HG03066 (cell line): ENCODE results near the gene S100Z.
A peak's percentile ranks its signal among the peaks of the same experiment; 100 is the strongest.
"Not testable (repeated sequence)": the region's sequence is repeated elsewhere in the genome, so short reads cannot be mapped to it uniquely, and the experiment has no call there.

Source experiments
- ATAC-seq: cut with Tn5 transposase; IDR thresholded peaks from one replicate; pipeline ENCODE4 v1.9.1; 2021; ENCODE audit warnings: low read depth; ENCODE audit not compliant: unreplicated experiment

The S100Z gene

DNA sequence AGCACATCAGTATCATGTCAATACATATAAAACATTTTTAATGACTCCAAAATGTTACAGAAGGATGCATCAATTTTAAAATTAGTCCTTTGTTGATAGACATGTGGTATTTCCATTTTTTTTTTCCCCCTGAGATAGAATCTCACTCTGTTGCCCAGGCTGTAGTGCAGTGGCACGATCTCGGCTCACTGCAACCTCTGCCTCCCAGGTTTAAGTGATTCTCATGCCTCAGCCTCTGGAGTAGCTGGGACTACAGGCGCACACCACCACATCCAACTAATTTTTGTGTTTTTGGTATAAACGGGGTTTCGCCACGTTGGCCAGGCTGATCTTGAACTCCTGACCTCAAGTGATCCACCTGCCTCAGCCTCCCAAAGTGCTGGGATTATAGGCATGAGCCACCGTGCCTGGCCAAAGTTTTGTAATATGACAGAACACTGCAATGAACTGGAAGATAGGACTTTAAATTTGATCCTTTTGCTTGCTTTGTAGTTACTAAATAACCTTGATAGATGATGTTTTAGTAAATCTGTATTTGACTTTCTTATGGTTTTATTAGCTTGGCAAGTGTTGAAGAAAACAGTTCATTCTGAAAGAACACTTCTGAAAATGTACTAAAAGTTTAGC lies 27.6 kb upstream of the S100Z start:
- ATAC-seq = not testable (repeated sequence)

- not testable (repeated sequence) for ATAC-seq
Measured at GRCh38 chr5:76826416-76826815, 23.4 kb upstream of the S100Z start.

- no peak for ATAC-seq
Measured at GRCh38 chr5:76831110-76831452, 18.7 kb upstream of the S100Z start.

DNA sequence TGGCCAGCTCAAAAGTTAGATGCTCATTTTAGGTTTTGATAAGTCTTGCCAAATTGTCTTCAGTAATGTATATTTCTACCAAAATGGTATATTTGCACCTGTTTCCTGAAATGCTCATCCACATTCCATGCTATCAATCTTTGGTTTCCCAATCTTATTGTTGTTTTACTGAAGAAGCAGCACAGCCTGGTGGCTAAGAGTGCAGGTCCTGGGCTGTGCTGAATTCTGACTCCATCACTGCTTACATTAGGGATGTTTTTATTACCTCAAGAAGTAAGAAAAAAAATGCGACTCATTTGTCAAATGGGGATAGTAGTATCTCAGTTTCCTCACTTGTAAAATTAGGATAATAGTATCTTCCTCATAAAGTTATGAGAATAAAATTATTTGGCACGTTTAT lies 13.6 kb upstream of the S100Z start:
- ATAC-seq = no peak

DNA sequence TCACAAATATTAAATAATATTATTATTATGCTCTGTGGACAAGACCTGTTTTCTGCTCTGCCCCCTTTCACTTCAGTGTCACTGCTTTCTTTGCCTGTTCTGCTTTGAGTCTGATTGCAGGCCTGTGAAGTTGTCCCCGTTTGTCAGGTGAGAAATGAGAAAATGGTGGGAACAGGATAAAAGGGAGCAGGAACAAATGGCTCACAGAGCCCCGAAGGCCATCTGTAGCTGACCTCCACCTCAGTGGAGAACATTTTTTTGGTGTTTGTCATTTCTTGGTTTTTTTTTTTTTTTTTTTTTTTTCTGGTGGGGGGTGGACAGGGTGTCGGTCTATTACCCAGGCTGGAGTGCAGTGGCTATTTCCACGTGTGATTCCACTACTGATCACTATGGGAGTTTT lies 13.2 kb upstream of the S100Z start:
- ATAC-seq = no peak

- no peak for ATAC-seq
Measured at GRCh38 chr5:76838481-76839261, 11.1 kb upstream of the S100Z start.

GRCh38 chr5:76841361-76841760 lies 8.5 kb upstream of the S100Z start:
- ATAC-seq = no peak

DNA sequence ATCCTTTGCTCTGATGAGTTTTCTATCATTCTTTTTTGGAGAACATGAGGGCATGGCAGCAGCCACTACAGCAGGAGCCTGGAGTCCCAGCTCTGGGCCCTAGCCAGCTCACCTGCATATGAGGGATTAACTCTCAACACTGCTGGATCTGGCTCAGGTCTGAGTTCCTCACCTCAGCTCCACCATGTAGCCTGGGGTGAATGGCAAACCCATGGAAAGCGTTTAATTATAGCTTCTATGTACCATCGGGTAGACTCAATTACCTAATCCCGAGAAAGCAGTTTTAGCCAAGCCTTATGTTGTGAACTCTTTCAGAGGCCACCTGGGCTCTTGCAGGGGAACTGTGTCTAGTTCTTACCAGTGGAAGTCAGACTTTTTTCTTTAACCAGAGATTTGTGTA lies 3.9 kb upstream of the S100Z start:
- no peak for ATAC-seq

DNA sequence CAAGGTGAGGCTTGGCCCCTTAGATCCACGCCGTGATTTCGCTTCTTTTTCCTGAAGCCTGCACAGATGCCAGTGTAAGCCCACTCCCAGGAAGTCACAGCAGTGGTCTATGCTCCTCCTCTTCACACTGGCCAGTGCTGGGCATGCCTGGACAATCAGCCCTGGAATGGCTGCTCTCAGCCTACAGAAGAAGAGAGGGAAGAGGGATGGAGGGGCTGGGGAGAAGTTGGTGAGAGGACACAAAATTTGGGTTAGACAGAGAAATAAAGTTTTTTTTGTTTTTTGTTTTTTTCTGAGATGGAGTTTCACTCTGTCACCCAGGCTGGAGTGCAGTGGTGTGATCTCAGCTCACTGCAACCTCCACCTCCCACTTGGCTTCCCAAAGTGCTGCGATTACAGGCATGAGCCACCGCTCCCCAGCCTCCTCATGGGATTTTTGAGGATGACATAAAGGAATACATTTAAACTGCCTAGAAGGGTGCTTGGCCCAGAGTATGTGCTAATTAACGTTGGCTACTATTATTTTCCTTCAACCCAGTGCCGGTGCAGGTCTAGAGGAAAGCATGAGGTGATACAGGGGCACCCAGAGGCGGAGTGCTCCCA lies 830 bp downstream of the S100Z start:
- no peak for ATAC-seq

- ATAC-seq = no peak
Measured at GRCh38 chr5:76851728-76852369, 2.0 kb downstream of the S100Z start.

DNA sequence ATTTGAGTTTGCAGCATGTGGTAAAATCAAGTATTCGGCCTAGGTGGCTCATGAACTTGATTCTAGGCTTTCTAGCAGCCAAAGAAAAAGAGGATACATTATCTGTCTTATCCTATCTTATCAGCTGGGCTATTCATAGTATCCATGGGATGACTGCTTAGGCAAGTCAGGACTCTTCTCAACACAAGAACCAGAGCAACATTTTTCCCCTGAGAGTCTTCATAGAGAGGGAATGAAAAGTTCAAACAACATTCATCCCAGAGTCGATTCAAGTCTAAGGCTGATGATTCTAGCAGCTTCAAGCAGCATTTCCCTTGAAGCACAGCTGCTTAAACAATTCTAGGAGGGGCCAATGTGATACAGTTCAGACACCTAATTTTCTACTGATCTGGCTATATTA lies 3.0 kb downstream of the S100Z start:
- ATAC-seq = no peak

- ATAC-seq = not testable (repeated sequence)
Measured at GRCh38 chr5:76853741-76854140, 3.9 kb downstream of the S100Z start.

DNA sequence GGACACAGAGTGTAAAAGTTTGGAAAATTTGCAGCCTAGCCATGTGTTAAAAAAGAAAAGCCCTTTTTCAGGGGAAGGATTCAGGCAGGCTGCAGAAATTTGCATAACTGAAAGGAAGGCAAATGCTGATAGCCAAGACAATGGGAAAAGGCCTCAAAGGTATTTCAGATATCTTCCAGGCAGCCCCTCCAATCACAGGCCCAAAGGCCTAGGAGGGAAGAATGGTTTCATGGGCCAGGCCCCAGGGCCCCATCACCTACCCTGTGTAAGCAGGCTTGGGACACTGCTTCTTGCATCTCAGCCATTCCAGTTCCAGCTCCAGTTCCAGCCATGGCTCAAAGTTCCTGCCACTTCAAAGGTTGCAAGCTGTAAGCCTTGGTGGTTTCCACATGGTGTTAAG lies 4.8 kb downstream of the S100Z start:
- ATAC-seq = no peak

DNA sequence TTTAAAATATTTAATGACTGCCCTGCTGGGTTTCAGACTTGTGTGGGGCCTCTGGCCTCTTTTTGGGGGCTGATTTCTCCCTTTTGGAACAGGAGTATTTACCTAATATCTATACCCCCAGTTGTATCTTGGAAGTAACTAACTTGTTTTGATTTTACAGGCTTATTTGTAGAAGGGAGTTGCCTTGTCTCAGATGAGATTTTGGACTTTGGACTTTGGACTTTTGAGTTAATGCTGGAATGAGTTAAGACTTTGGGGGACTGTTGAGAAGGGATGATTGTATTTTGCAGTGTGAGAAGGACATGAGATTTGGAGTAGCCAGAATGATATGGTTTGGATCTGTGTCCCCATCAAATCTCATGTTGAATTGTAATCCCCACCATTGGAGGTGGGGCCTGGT lies 5.7 kb downstream of the S100Z start:
- ATAC-seq = not testable (repeated sequence)

DNA sequence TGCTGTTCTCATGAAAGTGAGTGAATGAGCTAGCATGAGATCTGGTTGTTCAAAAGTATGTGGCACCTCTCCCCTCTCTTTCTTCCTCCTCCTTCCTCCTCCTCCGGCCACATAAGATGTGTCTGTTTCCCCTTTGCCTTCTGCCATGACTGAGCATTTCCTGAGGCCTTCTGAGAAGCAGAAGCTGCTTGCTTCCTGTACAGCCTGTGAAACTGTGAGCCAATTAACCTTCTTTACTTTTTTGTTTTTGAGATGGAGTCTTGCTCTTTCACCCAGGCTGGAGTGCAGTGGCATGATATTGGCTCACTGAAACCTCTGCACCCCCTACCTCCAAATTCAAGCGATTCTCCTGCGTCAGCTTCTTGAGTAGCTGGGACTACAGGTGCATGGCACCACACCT lies 6.1 kb downstream of the S100Z start:
- peak; percentile 63 for ATAC-seq

DNA sequence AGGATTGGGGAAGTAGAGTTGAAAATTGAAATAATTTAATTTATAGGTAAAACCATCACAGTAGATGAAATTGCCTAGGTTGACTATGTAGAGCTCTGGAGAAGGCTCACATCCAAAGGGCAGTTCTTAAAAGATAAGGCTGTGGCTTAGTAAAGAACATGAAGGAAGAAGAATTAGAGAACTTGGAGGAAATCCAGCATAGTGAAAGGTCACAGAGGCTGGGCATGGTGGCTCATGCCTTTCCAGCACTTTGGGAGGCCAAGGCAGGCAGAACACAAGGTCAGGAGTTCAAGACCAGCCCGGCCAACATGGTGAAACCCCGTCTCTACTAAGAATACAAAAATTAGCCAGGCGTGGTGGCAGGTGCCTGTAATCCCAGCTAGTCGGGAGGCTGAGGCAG lies 7.0 kb downstream of the S100Z start:
- not testable (repeated sequence) for ATAC-seq

DNA sequence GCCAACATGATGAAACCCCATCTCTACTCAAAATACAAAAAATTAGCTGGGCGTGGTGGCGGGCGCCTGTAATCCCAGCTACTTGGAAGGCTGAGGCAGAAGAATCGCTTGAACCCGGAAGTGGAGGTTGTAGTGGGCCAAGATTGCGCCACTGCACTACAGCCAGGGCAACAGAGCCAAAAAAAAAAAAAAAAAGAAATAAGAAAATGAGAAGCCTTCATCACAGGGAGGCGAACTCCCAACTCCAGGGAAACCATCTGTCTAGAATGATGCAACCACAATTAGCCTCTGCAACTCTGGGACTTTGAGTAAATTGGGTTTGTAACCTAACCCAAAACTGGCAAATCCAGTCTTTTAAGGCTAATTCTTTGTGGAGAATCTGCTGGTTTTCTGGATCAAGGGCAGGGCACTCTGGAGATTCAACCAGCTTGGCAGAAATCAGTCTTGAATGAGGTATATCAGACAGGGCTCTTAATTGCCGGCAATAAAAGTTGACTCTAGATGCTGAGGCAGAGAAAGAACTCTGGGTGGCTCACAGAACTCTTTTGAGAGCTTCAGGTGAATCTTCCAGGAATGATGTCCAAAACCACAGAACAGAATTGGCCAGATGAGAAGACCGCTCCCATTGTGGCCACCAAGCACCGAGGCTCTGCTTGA lies 9.9 kb downstream of the S100Z start:
- ATAC-seq = no peak

- no peak for ATAC-seq
Measured at GRCh38 chr5:76861612-76862011, 11.8 kb downstream of the S100Z start.

GRCh38 chr5:76863001-76863400 lies 13.2 kb downstream of the S100Z start:
- no peak for ATAC-seq

DNA sequence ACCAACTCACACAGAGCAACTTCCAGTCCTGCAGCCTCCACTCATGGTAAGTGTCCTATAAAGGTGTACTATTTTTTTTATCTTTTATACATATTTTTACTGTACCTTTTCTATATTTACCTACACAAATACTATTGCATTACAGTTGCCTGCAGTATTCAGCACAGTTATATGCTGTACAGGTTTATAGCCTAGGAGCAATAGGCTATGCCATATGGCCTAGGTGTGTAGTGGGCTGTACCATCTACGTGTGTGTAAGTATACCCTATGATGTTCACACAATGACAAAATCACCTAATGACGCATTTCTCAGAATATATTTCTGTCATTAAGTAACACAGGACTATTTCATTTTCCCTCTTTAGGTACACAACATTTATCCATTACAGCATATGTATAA lies 16.7 kb downstream of the S100Z start:
- no peak for ATAC-seq

GRCh38 chr5:76867038-76867437 lies 17.2 kb downstream of the S100Z start:
- no peak for ATAC-seq
